HG03575 (cell line): Measurements from ENCODE around the gene HLA-DMA.
A peak's percentile ranks its signal among the peaks of the same experiment; 100 is the strongest.

ENCODE experiments used
- ATAC-seq: cut with Tn5 transposase; IDR thresholded peaks from one replicate; pipeline ENCODE4 v1.9.1; 2021; ENCODE audit not compliant: unreplicated experiment, insufficient number of reproducible peaks, low FRiP score; ENCODE audit errors: extremely low read depth

HLA-DMA gene

DNA sequence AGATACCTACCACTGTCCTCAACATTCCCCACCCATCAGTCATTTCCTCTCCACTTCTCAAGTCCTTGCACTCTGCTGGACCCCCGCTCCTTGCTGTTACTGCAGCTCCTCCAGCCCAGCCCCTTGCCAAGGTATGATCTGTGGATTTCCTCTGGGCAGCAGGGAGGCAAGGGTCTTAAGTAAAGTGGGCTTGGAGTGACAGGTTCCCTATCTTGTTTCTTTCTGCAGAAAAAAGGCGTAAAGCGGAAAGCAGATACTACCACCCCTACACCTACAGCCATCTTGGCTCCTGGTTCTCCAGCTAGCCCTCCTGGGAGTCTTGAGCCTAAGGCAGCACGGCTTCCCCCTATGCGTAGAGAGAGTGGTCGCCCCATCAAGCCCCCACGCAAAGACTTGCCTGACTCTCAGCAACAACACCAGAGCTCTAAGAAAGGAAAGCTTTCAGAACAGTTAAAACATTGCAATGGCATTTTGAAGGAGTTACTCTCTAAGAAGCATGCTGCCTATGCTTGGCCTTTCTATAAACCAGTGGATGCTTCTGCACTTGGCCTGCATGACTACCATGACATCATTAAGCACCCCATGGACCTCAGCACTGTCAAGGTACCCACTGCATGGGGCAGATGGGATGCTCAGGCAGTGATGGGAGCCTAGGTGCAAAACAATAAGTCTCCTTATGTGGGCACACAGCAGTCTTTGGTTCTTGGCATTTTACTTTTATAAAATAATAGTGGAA lies 23.6 kb upstream of the HLA-DMA start:
- ATAC-seq, result no peak

DNA sequence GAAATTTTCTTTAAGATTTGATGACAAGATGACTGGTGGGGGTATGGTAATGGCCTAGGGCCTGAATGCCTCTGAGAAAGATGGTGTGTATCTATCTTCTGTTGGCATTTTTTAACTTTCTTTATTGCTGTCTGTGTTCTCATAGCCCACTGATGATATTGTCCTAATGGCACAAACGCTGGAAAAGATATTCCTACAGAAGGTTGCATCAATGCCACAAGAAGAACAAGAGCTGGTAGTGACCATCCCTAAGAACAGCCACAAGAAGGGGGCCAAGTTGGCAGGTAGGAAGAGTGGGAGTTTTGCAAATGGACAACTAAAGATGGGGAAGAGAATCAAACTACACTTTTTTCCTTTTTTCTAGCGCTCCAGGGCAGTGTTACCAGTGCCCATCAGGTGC lies 23.0 kb upstream of the HLA-DMA start:
- no peak for ATAC-seq

DNA sequence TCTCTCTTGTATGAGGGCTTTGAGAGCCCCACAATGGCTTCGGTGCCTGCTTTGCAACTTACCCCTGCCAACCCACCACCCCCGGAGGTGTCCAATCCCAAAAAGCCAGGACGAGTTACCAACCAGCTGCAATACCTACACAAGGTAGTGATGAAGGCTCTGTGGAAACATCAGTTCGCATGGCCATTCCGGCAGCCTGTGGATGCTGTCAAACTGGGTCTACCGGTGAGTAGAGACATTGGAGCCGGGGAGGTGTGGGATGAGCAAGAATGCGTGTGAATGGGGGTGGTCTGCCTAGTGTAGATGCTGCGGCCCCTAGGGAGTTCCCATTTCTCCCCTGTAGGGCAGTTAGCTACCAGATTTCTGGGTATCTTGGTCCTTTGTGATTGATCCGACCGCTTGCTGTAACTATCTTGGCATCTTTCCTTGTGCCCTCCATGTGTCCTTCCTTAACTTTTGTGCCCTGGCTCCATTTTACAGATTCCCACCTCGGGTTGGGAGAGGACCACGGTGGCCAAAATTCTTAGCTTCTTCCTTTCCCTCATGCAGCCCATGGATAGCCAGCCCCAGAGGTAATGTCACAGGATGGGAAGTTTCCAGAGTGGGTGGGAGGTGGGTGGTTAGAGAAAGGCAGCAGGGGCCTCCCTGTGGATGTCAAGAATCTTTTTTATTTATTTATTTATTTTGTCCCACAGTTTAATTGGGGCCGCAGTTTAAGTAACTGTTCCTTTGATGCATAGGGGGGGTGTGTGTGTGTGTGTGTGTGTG lies 21.8 kb upstream of the HLA-DMA start:
- no peak for ATAC-seq

DNA sequence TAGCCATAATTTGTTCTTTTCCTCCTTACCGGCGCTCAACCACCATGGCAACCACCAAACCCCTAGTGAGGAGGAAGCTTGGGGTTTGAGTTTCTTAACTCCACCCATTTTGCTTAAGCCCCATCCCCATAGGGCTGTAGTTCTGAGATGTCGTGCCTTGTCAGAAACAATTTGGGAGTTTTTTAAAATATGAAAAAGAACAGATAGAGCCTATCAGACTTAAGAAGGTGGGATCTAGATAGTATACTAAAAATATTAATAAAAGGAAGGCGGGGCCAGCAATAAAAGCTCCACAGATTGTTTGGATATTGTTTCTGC lies 21.1 kb upstream of the HLA-DMA start:
- ATAC-seq, result no peak

DNA sequence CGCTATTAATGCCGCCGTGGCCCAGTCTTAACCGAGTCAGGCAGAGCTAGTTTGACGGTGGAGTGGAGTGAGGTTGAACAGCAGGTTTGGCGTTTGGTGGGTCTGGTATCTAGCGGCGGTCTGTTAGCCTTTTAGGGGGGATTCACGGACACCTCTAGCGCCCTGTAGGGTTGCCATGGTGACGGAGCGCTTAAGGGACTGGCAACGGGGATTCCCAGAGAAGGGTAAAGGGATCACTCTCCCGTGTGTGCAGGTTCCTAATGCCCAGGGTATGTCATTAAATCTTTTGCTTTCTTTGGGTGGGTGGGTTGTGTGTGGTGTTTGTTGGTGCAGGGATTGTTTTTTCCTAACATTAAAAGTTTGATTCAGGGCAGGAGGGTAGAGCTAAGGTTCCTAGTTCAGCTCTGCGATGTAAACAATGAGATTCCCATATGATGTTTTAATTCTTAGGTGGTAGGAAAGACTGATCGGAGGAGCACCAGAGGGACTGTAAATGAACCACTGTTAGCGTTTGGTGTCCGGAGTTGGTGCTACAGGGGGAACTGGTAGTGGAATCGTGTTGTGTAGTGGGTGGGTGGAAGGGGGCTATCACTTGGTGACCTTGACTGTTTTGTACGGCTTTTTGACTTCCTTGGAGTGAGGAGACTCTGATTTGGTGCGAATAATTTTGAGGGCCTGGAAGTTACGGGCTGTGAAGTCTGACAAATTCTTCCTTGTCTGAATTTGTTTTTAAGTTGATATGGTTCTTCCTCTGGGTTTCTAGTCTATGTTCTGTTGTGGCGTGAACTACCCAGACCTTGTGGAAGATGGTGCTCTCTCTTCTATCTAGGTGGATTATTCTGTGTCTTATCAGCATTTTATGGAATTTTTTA lies 20.5 kb upstream of the HLA-DMA start:
- ATAC-seq, result no peak

DNA sequence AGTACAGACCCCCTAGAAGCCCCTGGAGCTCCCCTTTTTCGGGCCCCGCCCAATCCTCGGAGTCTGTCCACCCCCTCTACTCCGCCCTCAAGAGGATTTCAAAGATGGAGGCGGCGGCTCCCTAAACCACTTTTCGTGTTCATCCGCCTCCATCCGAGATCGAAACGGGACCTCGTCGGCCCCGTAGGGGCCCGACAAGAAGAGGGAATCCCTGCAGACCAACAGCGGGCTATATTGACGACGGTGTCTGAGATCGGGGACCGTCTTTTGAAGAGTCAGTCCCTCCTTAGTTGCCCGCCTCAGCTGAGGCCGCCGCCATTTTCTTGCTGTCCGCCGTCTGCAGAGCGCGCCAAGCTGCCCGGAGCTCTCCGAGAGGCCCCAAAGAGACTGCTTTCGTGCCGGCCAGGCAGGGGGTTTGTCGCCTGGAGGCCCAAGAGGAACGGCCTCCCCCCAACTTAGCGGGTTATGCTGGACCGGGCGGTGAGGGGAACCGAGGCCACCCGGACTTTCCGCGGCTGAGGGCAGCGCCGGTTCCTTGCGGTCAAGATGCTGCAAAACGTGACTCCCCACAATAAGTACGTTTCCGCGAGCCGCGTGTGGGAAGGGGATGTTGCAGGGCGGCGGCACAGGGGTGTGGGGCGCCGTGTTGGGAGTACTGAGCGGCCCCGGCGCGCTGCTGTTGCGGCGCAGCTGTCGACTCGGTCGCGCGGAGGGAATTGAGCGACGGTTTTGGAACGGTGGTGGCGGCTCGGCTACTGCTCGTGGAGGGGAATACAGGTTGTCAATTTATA lies 19.7 kb upstream of the HLA-DMA start:
- ATAC-seq, result no peak

DNA sequence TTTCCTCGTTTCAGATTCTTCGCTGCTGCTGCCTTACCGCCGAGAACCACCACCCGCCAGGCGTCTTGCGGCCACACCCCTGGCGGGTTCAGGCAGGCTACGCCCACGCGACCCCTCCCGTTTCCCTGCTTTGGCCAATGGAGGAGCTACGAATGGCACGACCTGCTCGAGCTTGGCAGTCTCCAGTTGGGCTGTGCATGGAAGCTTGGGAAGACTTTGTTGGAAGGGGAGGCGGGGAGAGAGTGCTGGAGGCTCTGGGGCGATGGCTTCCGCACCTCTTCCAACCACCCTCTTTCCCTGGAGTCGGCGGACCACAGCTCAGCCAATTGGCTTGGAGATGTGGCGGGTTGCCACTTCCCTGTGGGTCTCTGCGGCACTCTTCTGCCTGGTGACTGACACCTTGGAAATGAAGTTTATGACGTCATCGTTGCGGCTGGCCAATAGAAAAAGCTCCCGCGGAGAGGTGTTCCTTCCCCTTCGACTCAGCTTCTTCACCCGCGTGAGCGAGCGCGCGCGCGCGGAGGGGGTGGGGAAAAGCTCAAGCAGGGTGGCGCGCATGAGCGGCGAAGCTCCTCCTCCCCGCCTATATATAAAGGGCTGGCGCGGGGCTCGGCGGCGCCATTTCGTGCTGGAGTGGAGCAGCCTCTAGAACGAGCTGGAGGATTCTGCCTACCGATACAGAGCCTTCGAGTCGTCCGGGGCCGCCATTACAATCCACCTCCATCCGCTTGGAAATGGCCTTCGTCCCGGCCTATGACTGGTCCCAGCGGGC lies 18.9 kb upstream of the HLA-DMA start:
- peak; percentile 28 for ATAC-seq

DNA sequence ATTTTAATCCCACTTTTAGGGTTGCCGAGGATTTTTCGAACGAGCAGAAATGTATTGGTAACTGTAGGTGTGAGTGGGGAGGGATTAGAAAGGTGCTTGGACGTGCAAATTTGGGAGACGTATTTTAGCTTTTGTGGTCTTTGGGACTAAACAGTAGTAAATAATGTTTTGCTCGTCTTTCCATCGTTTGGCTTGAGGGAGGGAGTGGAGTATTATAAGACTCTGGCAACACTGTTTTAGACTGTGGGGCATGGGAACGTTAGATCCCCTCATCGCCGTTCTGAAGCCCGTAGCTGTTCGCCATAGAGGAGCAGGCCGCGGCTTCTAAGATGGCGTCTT lies 18.3 kb upstream of the HLA-DMA start:
- ATAC-seq, result no peak

DNA sequence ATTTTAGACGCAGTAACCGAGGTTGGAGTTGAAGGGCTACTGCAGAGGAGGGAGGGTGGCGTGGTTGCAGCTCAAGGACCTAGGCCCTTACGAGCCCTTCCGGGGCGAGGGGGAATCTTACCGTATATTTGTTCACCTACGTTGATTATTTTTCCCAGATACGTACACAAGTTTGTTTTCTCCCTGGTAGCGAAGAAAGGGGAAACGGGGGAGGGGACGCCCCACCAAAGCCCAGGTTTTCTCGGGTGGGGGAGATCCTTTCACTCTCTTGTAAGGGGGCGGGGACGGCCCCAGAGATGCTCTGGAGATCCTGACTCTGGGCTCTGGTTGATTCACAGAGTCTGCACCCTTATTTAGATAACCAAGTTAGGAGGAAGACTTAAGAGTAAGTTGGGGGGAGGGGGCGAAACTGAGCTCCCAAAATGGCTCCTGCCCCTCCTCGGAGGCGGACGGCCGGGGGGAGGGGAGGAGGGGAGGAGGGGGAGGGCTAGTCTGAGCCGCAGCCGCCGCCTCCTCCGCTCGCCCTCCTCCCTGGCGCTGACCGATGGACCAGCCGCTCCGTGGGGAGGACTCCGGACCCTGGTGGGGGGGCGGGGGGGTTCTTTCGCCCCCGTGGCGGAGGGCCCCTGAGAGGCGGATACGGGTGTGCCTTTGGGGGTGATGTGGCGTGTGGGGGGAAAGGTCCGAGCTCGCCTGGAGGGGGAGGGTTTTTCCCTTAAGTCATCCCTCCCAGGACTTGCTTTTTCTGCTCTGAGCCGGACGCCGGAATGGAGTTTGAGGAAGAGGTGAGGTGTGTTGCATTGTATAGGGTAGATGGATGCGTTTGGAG lies 17.7 kb upstream of the HLA-DMA start:
- no peak for ATAC-seq

DNA sequence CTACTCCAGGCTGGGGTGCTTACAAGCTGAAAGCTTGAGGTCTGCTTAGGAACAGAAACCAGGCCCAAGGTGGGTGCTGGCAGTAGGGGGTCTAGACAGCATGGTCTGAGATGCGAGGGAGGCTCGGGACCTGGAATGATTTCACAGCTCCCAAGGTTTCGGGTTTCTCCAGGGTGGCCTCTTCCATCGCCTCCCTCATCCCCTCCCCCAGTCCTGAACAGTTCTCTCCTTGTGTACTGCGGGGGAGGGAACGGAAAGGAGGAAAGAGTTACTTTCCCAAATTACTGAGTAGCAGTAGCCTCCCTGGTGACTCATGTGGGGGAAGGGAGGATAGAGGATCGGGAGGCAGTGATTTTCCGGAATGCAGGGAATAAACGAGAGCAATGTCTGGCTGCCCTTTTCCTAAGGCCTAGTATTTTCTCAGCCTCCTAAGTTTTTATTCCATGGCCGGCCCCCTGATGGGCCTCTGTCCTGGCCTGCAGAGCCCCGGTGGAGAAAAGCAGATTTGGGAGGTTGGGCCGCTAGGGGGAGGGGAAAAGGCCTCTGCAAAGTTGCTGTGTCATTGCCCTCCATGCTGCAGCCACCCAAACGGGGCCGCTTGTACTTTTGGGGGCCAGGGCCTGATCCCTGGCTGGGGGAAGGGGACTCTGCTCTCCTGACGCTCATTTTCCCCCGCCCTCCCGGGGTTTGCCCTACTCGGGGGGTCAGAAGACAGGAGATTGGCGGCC lies 17.0 kb upstream of the HLA-DMA start:
- ATAC-seq, result no peak

DNA sequence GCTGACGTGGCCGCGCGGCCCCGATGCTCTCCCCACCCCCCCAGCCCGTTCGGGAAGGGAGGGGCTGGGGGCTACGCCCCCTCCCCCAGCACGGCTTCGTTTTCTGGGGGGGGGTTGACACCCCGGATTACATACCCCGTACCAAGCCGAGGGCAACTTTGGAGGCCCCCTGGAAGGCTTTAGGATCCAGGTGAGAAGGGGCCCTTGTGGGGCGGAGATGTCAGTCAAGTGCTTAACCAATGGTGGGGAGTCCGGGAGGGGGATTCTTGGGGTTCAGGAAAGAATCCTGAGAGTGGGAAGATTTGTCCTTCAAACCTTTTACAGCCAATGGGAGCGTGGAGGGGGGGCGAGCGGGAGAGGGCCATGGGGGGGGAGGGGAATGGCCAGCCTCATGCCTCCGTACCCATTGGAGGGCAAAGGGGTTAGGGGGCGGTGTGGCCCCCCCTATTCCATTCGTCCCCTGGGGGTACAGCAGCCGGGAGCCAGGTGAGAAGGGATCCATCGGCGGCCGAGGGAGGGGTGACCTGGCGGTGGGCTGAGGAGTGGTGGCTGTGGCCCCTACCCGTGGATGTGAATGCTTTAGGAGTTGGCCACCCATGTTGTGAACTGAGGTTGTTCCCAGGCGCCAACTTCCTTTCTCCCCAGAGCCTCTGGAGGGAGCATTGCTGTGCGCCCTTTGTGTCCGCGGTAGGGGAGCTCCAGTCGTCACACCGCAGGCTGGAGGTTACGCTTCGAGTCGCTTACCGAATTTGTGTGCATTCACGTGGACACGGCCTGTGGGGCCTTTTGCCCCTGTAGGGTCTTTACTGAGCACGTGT lies 16.2 kb upstream of the HLA-DMA start:
- no peak for ATAC-seq

DNA sequence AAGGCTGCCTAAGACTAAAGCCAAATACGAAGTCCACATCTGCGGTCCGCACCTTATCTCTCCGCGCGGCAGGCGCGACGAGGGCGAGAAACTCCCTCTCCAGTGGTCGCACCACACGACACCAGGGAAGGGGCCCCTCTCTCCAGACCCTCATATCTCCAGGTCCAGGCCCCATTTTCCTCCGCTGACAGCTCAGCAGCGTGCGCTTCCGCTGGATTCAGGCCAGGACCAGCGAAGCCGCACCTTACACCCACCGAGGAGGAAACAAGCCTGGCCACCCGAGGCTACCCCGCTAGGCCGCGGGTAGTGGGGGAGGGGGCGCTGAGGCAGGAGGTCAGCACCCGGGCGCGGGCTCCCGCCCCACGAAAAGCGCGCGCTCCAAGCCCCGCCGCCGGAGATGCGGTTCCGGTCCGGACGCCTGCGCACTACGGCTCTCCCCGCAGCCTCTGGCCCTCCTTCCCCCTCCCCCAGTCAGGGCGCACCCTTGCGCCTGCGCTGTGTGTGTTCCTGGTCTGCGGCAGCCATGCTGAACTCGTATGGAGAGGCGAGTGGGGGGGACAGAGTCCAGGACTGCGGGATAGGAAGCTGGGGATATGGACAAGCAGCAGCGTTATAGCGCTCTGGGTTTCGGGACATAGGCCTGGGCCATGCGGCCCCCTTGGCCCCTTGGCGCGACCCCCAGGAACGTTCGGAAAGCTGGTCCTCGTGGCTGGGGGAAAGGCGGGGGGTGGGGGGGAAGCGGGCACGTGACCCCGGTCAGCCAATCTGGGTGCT lies 15.4 kb upstream of the HLA-DMA start, which contains the start of gene BRD2:
BRD2 (plus strand) TSS at position 502 of the 774 bp plus-strand sequence. CDS start 4,305 bp downstream, outside the sequence.
- no peak for ATAC-seq

DNA sequence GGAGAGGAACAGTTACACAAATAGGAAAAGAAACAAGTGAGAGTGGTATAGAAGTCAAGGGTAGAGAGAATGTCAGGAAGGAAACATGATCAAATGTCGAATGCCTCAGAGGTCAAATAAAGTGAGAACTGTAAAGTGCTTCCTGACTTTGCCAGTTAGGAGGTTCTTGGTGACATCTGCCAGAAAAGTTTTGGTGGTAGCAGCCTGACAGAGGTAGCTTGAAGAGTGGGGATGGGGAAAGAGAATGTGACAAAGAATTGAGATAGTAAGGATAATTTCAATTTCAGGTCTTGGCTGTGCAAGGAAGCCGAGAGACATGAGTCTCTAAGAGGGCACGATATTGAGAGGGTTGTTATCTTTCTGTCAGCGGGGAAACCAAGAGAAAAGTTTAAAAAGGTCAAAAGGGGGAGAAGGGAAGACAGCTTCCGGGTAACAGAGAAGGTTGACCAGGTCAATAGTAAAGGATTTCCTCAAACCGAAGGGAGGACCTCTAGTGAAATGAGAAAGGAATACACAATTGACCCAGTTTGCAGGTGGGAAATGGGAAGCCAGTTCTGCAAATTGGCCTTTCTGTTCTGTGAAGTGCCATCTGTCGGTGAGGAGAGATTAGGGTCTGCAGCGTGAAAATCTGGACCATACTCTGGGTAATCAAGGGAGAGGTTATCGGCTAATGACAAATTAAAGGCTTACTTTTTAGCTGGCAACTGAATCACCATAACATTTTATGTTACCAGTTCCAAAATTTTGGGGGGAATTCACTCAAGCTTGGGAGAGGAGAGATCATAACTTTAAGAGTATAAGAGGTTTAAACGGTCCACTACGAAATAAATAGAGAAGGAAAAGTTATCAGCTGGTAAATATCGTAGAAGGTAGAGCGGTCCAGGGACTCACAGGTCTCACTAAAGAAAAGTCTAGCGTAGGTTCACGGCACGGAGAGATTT lies 14.5 kb upstream of the HLA-DMA start:
- no peak for ATAC-seq

DNA sequence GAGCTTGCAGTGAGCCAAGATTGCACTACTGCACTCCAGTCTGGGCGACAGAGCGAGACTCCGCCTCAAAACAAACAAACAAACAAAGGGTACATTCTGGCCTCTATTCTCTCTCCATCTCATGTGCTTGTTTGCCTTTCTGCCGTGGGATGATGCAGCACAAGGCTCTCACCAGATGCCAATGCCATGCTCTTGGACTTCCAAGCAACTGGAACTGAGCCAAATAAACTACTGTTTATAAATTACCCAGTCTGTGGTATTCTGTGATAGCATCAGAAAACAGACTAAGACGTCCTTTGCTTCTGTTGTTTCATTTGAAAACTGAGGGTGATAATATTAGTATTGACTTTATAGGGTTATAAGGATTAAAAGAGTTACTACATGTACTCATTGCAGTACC lies 11.9 kb upstream of the HLA-DMA start:
- ATAC-seq, result no peak

DNA sequence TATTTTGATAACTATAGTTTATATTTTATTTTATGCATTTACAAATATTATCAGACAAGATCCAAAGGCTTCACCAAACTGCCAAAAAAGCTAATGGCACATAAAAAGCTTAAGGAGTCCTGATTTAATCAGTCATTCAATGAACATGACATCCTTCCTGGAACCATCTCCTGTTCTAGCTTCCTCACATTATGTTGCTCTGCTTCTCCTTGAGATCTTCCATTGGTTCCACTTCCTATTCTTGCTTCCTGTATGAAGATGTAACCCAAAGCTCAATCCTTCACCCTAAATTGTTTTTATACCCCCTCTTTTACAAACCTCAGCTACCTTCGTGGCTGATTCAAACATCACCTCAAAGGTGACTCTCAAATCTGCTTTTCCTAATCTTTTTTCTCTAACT lies 11.0 kb upstream of the HLA-DMA start:
- ATAC-seq, result no peak
